HG03135 (cell line): Measurements from ENCODE around the gene TSEN34.
A peak's percentile ranks its signal among the peaks of the same experiment; 100 is the strongest.

Experiments
- ATAC-seq: cut with Tn5 transposase; IDR thresholded peaks from one replicate; pipeline ENCODE4 v1.9.1; 2021; ENCODE audit warnings: mild to moderate bottlenecking, moderate library complexity; ENCODE audit not compliant: unreplicated experiment

TSEN34 gene

DNA sequence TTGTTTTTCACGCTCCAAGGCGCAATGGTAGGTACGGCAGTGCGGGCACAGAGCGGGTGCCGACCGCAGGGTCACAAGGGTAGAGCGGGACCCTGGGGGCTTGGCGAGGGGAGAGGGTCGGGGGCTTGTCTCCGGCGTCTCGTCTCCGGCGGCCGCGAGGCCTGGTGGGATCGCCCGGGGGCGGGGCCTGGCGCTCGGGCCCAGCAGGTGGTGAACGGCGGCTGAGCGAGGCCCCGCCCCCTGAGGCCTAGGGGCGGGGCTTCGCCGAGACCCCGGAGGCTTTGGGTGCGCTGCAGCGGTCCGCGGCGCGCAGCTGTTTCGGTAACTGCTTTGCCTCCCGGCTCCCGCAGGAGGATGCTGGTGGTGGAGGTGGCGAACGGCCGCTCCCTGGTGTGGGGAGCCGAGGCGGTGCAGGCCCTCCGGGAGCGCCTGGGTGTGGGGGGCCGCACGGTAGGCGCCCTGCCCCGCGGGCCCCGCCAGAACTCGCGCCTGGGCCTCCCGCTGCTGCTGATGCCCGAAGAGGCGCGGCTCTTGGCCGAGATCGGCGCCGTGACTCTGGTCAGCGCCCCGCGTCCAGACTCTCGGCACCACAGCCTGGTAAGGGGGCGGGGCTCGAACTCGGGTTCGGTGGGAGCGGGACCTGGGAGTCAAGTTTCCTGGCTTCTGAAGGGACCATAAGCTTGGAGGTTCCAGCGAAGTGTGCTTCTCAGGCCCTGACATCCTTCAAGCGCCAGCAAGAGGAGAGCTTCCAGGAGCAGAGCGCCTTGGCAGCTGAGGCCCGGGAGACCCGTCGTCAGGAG is at the start of gene TSEN34:
Gene TSEN34 (plus strand): TSS at position 298 of the 800 bp plus-strand sequence. CDS start 57 bp downstream, at position 355.
- peak; percentile 33 for ATAC-seq

- ATAC-seq = no peak
Measured at GRCh38 chr19:54141356-54141755, 49.8 kb upstream of the TSEN34 start.

DNA sequence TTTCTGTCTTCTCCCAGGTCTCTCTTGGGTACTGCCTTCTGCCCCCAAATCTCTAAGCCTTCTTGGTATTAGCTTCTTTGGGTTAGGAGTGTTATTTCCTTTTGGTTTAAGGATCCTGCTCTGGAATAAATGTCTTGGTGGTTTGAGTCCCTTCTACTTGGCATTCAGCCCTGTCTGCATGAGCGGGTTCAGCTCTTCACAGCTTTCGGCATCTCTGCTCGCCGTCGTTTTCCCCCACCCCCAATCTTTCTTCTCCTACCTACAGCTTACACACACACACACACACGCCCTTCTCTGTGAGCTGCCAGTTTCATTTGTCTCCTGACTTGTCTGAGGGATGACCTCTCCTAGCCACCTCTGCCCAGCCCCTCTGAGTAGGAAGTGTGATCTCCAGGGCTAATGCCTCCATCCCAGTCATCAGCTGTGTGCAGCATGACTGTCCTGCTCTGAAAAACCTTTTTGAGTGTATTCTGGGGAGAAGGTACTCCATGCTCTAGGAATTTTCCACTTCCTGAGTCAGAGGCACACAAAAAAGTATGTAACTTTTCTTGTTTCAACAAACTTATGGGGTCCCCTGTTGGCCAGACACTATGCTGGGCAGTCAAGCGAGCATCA is 48.8 kb upstream of the TSEN34 start:
- ATAC-seq = no peak

- ATAC-seq = no peak
Measured at GRCh38 chr19:54145541-54146158, 45.5 kb upstream of the TSEN34 start.

DNA sequence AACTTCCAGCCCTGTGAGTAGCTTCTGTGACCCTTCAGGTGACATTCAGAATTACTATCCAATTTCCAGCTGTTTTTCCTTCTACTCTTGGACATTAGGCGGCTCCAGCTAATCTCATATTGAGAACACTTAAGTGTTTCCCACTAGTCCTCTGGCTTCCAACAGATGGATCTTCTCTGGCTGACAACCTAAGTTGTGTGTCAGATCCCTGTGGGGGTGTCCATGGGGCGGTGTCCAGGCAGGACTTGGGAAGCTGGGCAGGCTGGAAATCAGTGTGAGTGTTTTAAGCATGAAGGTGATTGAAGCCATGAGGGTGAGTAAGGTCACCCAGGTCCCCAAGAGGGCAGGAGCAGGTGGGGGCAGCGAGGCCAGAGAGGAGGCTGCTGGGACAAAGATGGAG is 43.4 kb upstream of the TSEN34 start:
- no peak for ATAC-seq

DNA sequence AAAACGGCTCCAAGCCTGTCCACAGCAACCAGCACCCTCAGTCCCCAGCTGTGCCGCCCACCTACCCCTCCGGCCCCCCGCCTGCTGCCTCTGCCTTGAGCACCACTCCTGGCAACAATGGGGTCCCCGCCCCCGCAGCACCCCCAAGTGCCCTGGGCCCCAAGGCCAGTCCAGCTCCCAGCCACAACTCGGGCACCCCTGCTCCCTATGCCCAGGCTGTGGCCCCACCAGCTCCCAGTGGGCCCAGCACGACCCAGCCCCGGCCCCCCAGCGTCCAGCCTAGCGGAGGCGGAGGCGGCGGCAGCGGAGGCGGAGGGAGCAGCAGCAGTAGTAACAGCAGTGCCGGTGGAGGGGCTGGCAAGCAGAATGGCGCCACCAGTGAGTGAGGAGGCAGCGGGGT is 43.0 kb upstream of the TSEN34 start:
- no peak for ATAC-seq

GRCh38 chr19:54149021-54149812 is 41.9 kb upstream of the TSEN34 start:
- ATAC-seq = no peak

DNA sequence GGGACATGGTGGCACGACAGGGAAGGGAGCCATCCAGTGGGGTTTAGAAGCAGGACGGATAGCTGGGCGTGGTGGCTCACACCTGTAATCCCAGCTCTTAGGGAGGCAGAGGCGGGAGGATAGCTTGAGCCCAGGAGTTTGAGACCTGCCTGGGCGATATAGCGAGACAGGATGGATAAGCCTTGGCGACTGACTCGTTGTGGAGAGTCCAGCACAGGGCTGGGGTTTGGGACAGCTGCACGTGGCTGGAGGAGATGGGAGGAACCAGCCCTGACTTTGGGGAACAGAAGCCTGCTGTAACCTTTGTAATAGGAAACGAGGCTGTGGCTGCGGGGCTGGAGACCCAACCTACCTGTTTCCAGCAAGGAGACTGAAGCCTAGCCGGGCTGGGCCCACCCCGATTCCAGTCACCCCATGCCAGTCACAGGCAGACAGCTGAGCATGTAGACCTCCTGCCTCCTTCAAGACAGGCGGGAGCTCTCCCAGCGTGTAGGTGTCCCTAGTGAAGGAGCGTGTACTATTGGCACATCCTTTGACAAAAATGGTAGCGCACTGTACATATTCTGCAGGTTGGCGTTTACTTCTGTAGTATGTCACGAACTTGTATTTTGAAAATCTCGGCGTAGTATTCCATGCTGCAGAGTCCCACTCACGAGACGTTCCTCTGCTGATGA is 39.6 kb upstream of the TSEN34 start:
- ATAC-seq = no peak

- no peak for ATAC-seq
Measured at GRCh38 chr19:54152267-54152666, 38.8 kb upstream of the TSEN34 start.

DNA sequence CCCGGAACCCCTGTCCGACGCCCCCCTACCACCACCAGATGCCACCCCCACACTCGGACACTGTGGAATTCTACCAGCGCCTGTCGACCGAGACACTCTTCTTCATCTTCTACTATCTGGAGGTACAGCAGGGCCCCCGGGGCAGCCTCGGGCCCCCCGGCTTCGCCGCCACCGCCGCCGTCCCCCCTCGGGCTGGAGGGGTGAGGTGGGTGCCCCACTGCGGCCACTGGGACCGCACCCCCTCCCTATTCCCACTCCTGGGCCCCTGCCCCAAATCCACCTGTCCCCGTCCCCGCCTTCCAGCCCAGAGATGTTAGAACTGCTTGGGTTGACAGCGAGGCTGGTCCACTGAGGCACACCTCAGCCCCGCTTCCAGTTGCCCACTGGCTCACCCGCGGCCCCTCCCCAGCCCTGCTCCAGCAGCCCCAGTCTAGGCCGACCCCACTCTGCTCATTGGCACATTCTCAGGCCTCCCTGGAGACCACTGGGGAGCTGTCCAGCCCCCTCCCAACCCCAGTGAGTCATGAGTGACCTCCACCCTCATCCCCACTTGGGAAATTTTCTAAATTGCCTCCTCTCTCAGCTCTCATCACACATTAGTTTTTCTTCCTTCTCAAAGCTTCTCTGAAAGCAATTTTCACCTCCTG is 38.1 kb upstream of the TSEN34 start:
- ATAC-seq = no peak

- ATAC-seq = no peak
Measured at GRCh38 chr19:54153731-54154326, 37.3 kb upstream of the TSEN34 start.

- ATAC-seq = no peak
Measured at GRCh38 chr19:54154603-54155345, 36.3 kb upstream of the TSEN34 start.

DNA sequence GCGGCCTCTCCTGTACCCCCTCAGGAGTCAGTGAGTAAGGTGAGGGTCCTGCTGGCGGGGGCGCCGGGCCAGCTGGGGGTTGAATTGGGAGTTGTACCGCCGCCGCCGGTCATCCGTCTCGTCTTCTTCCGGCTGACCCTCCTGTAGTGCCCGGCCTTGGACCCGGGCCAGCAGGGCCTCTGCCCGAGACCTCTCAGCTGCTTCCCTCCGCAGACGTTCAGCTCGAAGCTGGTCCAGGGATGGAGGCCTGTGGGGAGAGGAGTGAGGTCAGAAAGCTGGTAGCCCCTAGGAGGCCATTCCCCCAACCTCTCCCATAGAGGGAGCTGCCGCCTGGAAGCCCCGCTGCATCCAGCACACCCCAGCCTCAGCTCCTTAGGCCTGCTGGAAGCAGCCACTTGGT is 35.4 kb upstream of the TSEN34 start:
- ATAC-seq = no peak

- no peak for ATAC-seq
Measured at GRCh38 chr19:54156490-54156889, 34.6 kb upstream of the TSEN34 start.

DNA sequence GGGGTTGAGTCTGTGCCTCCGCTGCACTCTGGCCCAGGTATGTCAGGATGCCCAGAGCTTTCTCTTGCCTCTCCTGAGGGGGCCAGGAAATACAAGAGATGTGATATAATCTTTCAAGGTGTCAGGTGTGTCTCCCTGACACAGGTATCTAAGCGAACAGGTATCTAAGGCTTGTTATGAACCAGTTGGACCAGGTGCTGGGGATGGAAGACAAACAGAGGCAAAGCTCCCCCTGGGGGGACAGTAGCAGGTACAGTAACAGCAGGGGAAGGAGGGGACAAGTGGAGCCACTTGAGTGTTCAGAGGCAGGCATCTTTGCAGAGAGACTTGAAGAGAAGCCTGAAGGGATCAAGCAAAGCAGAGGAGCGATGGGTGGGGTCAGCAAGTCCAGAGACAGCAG is 34.2 kb upstream of the TSEN34 start:
- ATAC-seq = no peak

GRCh38 chr19:54158812-54159351 is 32.2 kb upstream of the TSEN34 start:
- no peak for ATAC-seq

DNA sequence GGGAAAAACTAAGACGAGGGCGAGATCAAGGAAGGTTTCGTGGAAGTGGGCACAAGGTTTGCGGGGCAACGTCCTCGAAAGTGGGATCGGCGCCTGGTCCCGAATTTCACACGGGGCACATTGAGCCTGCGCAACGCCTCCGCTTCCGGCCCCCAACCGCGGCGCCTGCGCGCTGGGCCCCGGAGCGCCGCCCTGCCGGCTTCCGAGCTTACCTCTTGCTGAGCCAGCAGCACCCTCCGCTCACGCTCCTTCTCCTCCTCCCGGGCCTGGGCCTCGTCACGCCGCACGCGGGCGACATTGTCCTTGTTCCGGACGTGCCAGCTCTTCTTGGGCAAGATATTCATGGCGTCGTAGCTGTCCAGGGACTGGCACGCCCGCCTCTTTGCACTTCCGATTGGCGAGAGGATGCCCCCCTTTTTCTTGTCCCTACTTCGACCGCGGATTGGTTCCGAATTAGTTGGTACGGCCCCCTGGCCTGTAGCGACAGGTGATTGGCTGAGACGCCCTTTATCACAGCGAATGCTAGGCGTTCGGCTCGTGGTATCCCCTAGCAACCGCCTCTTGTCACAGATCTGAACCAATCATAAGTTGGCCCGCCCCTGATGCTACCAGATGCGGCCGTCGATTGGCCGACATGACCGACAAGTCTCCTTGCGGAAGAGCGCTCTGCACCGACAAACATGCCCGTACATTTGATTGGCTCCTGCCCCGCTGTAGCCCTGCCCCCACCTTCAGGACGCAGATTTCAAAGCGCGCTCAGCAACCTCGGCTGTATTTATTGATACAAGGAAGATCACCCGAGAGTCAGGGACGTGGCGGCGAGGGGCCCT is 31.5 kb upstream of the TSEN34 start, which contains the start of gene LENG1:
Gene LENG1 (minus strand): TSS at position 370 of the 830 bp plus-strand sequence. CDS start 26 bp downstream, at position 344.
- ATAC-seq = peak; percentile 86
